HEK293 (cell line): ENCODE data around the gene PHF14.

ENCODE experiments used
- CTCF ChIA-PET: fragments of 350-600 bp; formaldehyde crosslinking; extraction: SDS; loops from one replicate; lab custom pipeline; 2021; ENCODE audit warnings: antibody characterized with exemption; lab: Yijun Ruan, JAX
- POLR2A ChIA-PET: fragments of 300-600 bp; formaldehyde crosslinking; extraction: SDS; loops from one replicate; lab custom pipeline; 2020; ENCODE audit warnings: antibody characterized with exemption, inconsistent platforms; lab: Yijun Ruan, JAX
- H3K27ac ChIP-seq: fragments of 200-500 bp; sonication (Bioruptor generic); 2 replicates; pipeline ENCODE4 v1.5.1; 2014; ENCODE audit warnings: low read depth, low read length, control low read depth, inconsistent platforms; ENCODE audit errors: extremely low read depth
- H3K36me3 ChIP-seq, 2 experiments: fragments of 200-500 bp in 1 of 2; sonication (Bioruptor generic) in 1 of 2; 1 replicate in 1 of 2; 2 replicates in 1 of 2; pipeline ENCODE4 v1.5.1; 2014 to 2017; ENCODE audit warnings: inconsistent platforms in 2 of 2, low read length in 2 of 2; ENCODE audit not compliant: control insufficient read depth in 2 of 2, insufficient read depth in 1 of 2
- H3K4me1 ChIP-seq: fragments of 200-500 bp; sonication (Bioruptor generic); 2 replicates; pipeline ENCODE4 v1.5.1; 2014; ENCODE audit warnings: mild to moderate bottlenecking, low read length, inconsistent platforms; ENCODE audit not compliant: control insufficient read depth, insufficient read depth
- H3K4me3 ChIP-seq: 2 replicates; pipeline ENCODE4 v1.5.1; 2011; ENCODE audit warnings: low read depth, mild to moderate bottlenecking, control low read depth, low read length, moderate library complexity
- H3K9me3 ChIP-seq: fragments of 200-500 bp; sonication (Bioruptor generic); 2 replicates; pipeline ENCODE4 v1.5.1; 2014; ENCODE audit warnings: low read depth, low read length, inconsistent platforms; ENCODE audit not compliant: control insufficient read depth, insufficient read depth
- BCL11B ChIP-seq: fragments of 450-650 bp; formaldehyde crosslinking; IDR thresholded peaks from 2 replicates; pipeline ENCODE4 v1.5.1; 2016; ENCODE audit warnings: low read depth, missing biosample characterization, missing genetic modification characterization
- EGR2 ChIP-seq: fragments of 450-650 bp; formaldehyde crosslinking; IDR thresholded peaks from 2 replicates; pipeline ENCODE4 v1.5.1; 2016; ENCODE audit warnings: low read depth, missing biosample characterization, missing genetic modification characterization
- GFI1B ChIP-seq: fragments of 450-650 bp; formaldehyde crosslinking; IDR thresholded peaks from 2 replicates; pipeline ENCODE4 v1.5.1; 2016; ENCODE audit warnings: missing biosample characterization, missing genetic modification characterization
- GLIS1 ChIP-seq: fragments of 450-650 bp; formaldehyde crosslinking; IDR thresholded peaks from 2 replicates; pipeline ENCODE4 v1.5.1; 2016; ENCODE audit warnings: missing biosample characterization, missing genetic modification characterization
- KLF1 ChIP-seq: fragments of 450-650 bp; formaldehyde crosslinking; IDR thresholded peaks from 2 replicates; pipeline ENCODE4 v1.5.1; 2016; ENCODE audit warnings: missing biosample characterization, missing genetic modification characterization
- PRDM1 ChIP-seq: fragments of 450-650 bp; formaldehyde crosslinking; IDR thresholded peaks from 2 replicates; pipeline ENCODE4; 2016; ENCODE audit warnings: missing biosample characterization, missing genetic modification characterization
- SP2 ChIP-seq: fragments of 450-650 bp; formaldehyde crosslinking; IDR thresholded peaks from 2 replicates; pipeline ENCODE4 v1.5.1; 2016; ENCODE audit warnings: missing biosample characterization, missing genetic modification characterization
- ZBTB11 ChIP-seq: fragments of 450-650 bp; formaldehyde crosslinking; conservative IDR thresholded peaks from 2 replicates; pipeline ENCODE4 v1.5.1; 2016; ENCODE audit warnings: low read depth, missing biosample characterization, missing genetic modification characterization
- ZBTB20 ChIP-seq: fragments of 450-650 bp; formaldehyde crosslinking; IDR thresholded peaks from 2 replicates; pipeline ENCODE4 v1.5.1; 2016; ENCODE audit warnings: missing biosample characterization, missing genetic modification characterization
- ZBTB48 ChIP-seq: fragments of 450-650 bp; formaldehyde crosslinking; IDR thresholded peaks from 2 replicates; pipeline ENCODE4 v1.5.1; 2016; ENCODE audit warnings: missing biosample characterization, missing genetic modification characterization
- ZFP37 ChIP-seq: fragments of 450-650 bp; formaldehyde crosslinking; IDR thresholded peaks from 2 replicates; pipeline ENCODE4 v1.5.1; 2016; ENCODE audit warnings: missing biosample characterization, missing genetic modification characterization
- ZNF169 ChIP-seq: fragments of 450-650 bp; formaldehyde crosslinking; IDR thresholded peaks from 2 replicates; pipeline ENCODE4 v1.5.1; 2016; ENCODE audit warnings: missing biosample characterization, missing genetic modification characterization
- ZNF18 ChIP-seq: fragments of 450-650 bp; formaldehyde crosslinking; IDR thresholded peaks from 2 replicates; pipeline ENCODE4 v1.5.1; 2016; ENCODE audit warnings: missing biosample characterization, missing genetic modification characterization
- ZNF2 ChIP-seq: fragments of 450-650 bp; formaldehyde crosslinking; IDR thresholded peaks from 2 replicates; pipeline ENCODE4 v1.5.1; 2016; ENCODE audit warnings: missing biosample characterization, missing genetic modification characterization
- ZNF248 ChIP-seq: fragments of 450-650 bp; formaldehyde crosslinking; IDR thresholded peaks from 2 replicates; pipeline ENCODE4 v1.5.1; 2017; ENCODE audit warnings: missing biosample characterization, missing genetic modification characterization
- ZNF394 ChIP-seq: fragments of 450-650 bp; formaldehyde crosslinking; IDR thresholded peaks from 2 replicates; pipeline ENCODE4 v1.5.1; 2016; ENCODE audit warnings: missing biosample characterization, missing genetic modification characterization, mild to moderate bottlenecking, moderate library complexity, borderline replicate concordance
- ZNF416 ChIP-seq: fragments of 450-650 bp; formaldehyde crosslinking; IDR thresholded peaks from 2 replicates; pipeline ENCODE4 v1.5.1; 2016; ENCODE audit warnings: missing biosample characterization, missing genetic modification characterization
- ZNF510 ChIP-seq: fragments of 450-650 bp; formaldehyde crosslinking; IDR thresholded peaks from 2 replicates; pipeline ENCODE4 v1.5.1; 2018; ENCODE audit warnings: mild to moderate bottlenecking, missing genetic modification characterization, missing biosample characterization; ENCODE audit not compliant: insufficient replicate concordance
- ZNF558 ChIP-seq: fragments of 450-650 bp; formaldehyde crosslinking; IDR thresholded peaks from 2 replicates; pipeline ENCODE4 v1.5.1; 2016; ENCODE audit warnings: missing biosample characterization, missing genetic modification characterization
- ZNF571 ChIP-seq: fragments of 450-650 bp; formaldehyde crosslinking; IDR thresholded peaks from 2 replicates; pipeline ENCODE4 v1.5.0; 2017; ENCODE audit warnings: missing biosample characterization, missing genetic modification characterization
- ZNF585B ChIP-seq: fragments of 450-650 bp; formaldehyde crosslinking; IDR thresholded peaks from 2 replicates; pipeline ENCODE4 v1.5.1; 2016; ENCODE audit warnings: missing biosample characterization, missing genetic modification characterization
- ZNF623 ChIP-seq: fragments of 450-650 bp; formaldehyde crosslinking; IDR thresholded peaks from 2 replicates; pipeline ENCODE4 v1.5.1; 2016; ENCODE audit warnings: missing biosample characterization, missing genetic modification characterization
- ZNF837 ChIP-seq: fragments of 450-650 bp; formaldehyde crosslinking; IDR thresholded peaks from 2 replicates; pipeline ENCODE4 v1.5.1; 2016; ENCODE audit warnings: missing biosample characterization, missing genetic modification characterization
- ZSCAN16 ChIP-seq: fragments of 450-650 bp; formaldehyde crosslinking; IDR thresholded peaks from 2 replicates; pipeline ENCODE4 v1.5.1; 2016; ENCODE audit warnings: missing biosample characterization, missing genetic modification characterization
- TF ChIP-seq, protein P1 (sequence below): fragments of 450-650 bp; formaldehyde crosslinking; IDR thresholded peaks from 2 replicates; pipeline ENCODE4 v1.5.1; 2017; ENCODE audit warnings: missing biosample characterization, missing genetic modification characterization
- TF ChIP-seq, protein P2 (sequence below): fragments of 450-650 bp; formaldehyde crosslinking; IDR thresholded peaks from 2 replicates; pipeline ENCODE4 v1.5.1; 2017; ENCODE audit warnings: missing biosample characterization, missing genetic modification characterization

Gene PHF14

DNA sequence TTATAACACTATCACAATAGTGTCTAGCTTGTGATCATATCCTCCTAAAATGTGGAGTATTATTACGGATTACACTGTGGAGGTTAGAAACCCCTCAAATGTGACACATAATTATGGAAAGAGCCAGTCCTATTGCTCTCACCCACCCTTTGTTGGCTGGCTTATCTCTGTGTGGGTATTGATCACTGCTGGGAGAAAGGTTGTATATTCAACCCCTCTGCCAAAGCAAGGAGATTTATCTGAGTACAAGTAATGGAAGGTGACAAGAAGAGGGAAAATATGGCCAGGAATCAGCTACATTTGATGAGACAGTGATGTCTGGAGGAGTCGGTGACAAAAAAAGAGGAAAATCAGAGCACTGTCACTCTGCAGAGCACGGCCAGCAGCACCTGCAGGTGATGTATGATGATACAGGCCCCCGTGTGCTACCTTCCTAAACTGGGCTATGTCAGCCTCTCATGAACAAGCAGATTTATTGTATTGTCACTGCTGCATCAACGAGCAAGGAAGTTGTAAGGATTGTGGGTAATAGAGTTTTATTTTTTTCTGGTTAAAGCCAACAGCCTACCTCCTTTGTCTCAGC lies 235.3 kb downstream of the PHF14 start:
- no peak overlapping the region for H3K4me3 ChIP-seq
- TF ChIP-seq ZNF510 (tag by site-specific recombination) (no peak), ZNF169 (tag by site-specific recombination) (no peak), PRDM1 (tag by site-specific recombination) (no peak), ZNF18 (tag by site-specific recombination) (no peak), ZNF837 (tag by site-specific recombination) (no peak), KLF1 (no peak), ZNF571 (tag by site-specific recombination) (no peak), SP2 (tag by site-specific recombination) (no peak), EGR2 (tag by site-specific recombination) (no peak), ZBTB20 (tag by site-specific recombination) (no peak), ZSCAN16 (tag by site-specific recombination) (no peak), GLIS1 (tag by site-specific recombination) (no peak), ZNF394 (no peak)
- TF ChIP-seq, protein P1, sequence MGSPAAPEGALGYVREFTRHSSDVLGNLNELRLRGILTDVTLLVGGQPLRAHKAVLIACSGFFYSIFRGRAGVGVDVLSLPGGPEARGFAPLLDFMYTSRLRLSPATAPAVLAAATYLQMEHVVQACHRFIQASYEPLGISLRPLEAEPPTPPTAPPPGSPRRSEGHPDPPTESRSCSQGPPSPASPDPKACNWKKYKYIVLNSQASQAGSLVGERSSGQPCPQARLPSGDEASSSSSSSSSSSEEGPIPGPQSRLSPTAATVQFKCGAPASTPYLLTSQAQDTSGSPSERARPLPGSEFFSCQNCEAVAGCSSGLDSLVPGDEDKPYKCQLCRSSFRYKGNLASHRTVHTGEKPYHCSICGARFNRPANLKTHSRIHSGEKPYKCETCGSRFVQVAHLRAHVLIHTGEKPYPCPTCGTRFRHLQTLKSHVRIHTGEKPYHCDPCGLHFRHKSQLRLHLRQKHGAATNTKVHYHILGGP (tag by site-specific recombination): no peak
- POLR2A ChIA-PET: no interaction called here

GRCh38 chr7:11210374-11210773 lies 236.7 kb downstream of the PHF14 start:
- ChIA-PET POLR2A (no interaction called here), CTCF (interaction anchor here (1.2 to 2.8 kb wide), 4 partner anchors 11 to 17 kb away, joined by 5 to 24 read pairs (median 9); no protein-coding TSS in a partner anchor)
- Histone ChIP-seq H3K4me3 (no peak overlapping the region), H3K9me3 (no peaks in the 10 kb centered on the region), H3K4me1 (peaks cover 11% of the 10 kb centered on the region), H3K27ac (no peak overlapping the region), H3K36me3 (no peaks in the 10 kb centered on the region)
- TF ChIP-seq, protein P2, sequence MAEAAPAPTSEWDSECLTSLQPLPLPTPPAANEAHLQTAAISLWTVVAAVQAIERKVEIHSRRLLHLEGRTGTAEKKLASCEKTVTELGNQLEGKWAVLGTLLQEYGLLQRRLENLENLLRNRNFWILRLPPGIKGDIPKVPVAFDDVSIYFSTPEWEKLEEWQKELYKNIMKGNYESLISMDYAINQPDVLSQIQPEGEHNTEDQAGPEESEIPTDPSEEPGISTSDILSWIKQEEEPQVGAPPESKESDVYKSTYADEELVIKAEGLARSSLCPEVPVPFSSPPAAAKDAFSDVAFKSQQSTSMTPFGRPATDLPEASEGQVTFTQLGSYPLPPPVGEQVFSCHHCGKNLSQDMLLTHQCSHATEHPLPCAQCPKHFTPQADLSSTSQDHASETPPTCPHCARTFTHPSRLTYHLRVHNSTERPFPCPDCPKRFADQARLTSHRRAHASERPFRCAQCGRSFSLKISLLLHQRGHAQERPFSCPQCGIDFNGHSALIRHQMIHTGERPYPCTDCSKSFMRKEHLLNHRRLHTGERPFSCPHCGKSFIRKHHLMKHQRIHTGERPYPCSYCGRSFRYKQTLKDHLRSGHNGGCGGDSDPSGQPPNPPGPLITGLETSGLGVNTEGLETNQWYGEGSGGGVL: no peak
- TF ChIP-seq GFI1B (tag by site-specific recombination) (no peak), ZFP37 (no peak), ZNF248 (tag by site-specific recombination) (no peak), ZBTB48 (tag by site-specific recombination) (no peak), ZNF585B (tag by site-specific recombination) (no peak), ZNF623 (no peak), ZBTB11 (tag by site-specific recombination) (no peak), ZNF558 (tag by site-specific recombination) (no peak), ZNF416 (no peak), ZNF2 (tag by site-specific recombination) (no peak), BCL11B (tag by site-specific recombination) (no peak)

More for the DNA sequence above, 235.3 kb downstream of the PHF14 start:
- Histone ChIP-seq H3K4me1 (peaks cover 13% of the 10 kb centered on the region), H3K36me3 (no peaks in the 10 kb centered on the region), H3K9me3 (no peaks in the 10 kb centered on the region), H3K27ac (no peak overlapping the region)
- CTCF ChIA-PET: no interaction called here
